Heart left ventricle (tissue), 16 donors: Measurements from ENCODE around the gene CAMK2B. TPM values are rescaled to one million over a fixed set of nuclear protein-coding genes. Genes with fewer than 3 reads are reported as not detected.
A peak's percentile ranks its signal among the peaks of the same experiment; 100 is the strongest.

ENCODE experiments used
- ATAC-seq, 4 donors: fragments of 200-7000 bp; cut with Tn5 transposase; one replicate each; pipeline ENCODE4 v1.9.1; 2020 to 2022; ENCODE audit warnings: moderate library complexity in 4 of 4, mild to moderate bottlenecking in 3 of 4, moderate number of reproducible peaks in 1 of 4
- DNase-seq, 5 donors: peaks; one replicate each; pipeline ENCODE4 v3.0.0-alpha.2; 2020
- H3K27ac ChIP-seq, 12 donors: fragments of 200-600 bp; sonication (generic) in 4 of 12; one replicate each; pipeline versions ENCODE4 v1.5.0 to v1.8.0; 2016 to 2022; ENCODE audit warnings: mild to moderate bottlenecking in 2 of 12
- H3K27me3 ChIP-seq, 9 donors: fragments of 200-600 bp; sonication (generic) in 2 of 9; one replicate each; pipeline versions ENCODE4 v1.5.1 to v1.8.0; 2016 to 2022; ENCODE audit warnings: mild to moderate bottlenecking in 3 of 9
- H3K36me3 ChIP-seq, 9 donors: fragments of 200-600 bp; sonication (generic) in 2 of 9; one replicate each; pipeline versions ENCODE4 v1.5.0 to v1.8.0; 2018 to 2022; ENCODE audit warnings: mild to moderate bottlenecking in 2 of 9
- H3K4me1 ChIP-seq, 12 donors: fragments of 200-600 bp; sonication (generic) in 4 of 12; one replicate each; pipeline versions ENCODE4 v1.5.0 to v1.8.0; 2016 to 2022; ENCODE audit warnings: mild to moderate bottlenecking in 3 of 12
- H3K4me3 ChIP-seq, 12 donors: fragments of 200-600 bp; sonication (generic) in 4 of 12; one replicate each; pipeline versions ENCODE4 v1.5.0 to v1.8.0; 2017 to 2022; ENCODE audit warnings: mild to moderate bottlenecking in 9 of 12, moderate library complexity in 4 of 12
- H3K9me3 ChIP-seq, 12 donors: fragments of 200-600 bp; sonication (generic) in 4 of 12; one replicate each; pipeline versions ENCODE4 v1.5.0 to v1.8.0; 2016 to 2022; ENCODE audit warnings: mild to moderate bottlenecking in 1 of 12
- CTCF ChIP-seq, 12 donors: fragments of 200-600 bp; sonication (generic) in 4 of 12; IDR thresholded peaks; one replicate each; pipeline versions ENCODE4 v1.5.0 to v1.8.0; 2018 to 2022; ENCODE audit warnings: antibody characterized with exemption in 12 of 12, mild to moderate bottlenecking in 5 of 12
- POLR2A ChIP-seq, 2 donors: fragments of 450-650 bp; IDR thresholded peaks; one replicate each; pipeline ENCODE4 v1.6.1; 2017; ENCODE audit warnings: antibody characterized with exemption in 2 of 2, mild to moderate bottlenecking in 2 of 2, moderate library complexity in 2 of 2
- WGBS, 4 donors: extraction: QIAGEN DNeasy Blood & Tissue Kit in 2 of 4; methylation state at CpG; one replicate each; pipeline versions ENCODE4 v1.1.5 to v1.1.7; 2013 to 2018; 5-methylcytosine and 5-hydroxymethylcytosine counted together
- intact Hi-C, 10 donors: fragments of 100-400 bp; cut with DNase I; formaldehyde crosslinking; loops; one replicate each; pipeline versions ENCODE4 v1.11.1 to v1.14.2; 2022
- polyA plus RNA-seq, 2 donors: library from polyadenylated mRNA; stranded (reverse); fragments of 200-250 nt; gene quantifications; one replicate each; pipeline ENCODE4 v1.2.3, GENCODE V29; 2013
- total RNA-seq, 9 donors: library from RNA; depleted of rRNA in 2 of 9; stranded (reverse); fragments of >200 nt in 2 of 9; fragmentation: NEBNext Ultra II Directional in 3 of 9; extraction: Animal tissue kit (Norgen Biotek cat#: 25700) in 3 of 9; gene quantifications; one replicate each; pipeline versions ENCODE4 v1.1.0 to v1.2.4, GENCODE V29; 2016 to 2023
- donor health status: ischemic (EF 13 %, LVEDD 7.1; RV severe dilation, severe dysfunction).
- donor health status: healthy with polysubstance abuse.
- donor health status: DM: no; HTN: yes; CAD: no.
- donor health status: DM: no; HTN: no; CAD: no.
- donor health status: ischemic (EF 25% LVEDD 6.9; RV normal size, moderate dysfunction).
- donor health status: ischemic (EF 25% LVEDD 5.7; RV mildly dilated, moderate dysfunction).
- donor health status: healthy.
- donor health status: DM: yes; HTN: yes; CAD: no.
- donor health status: ischemic (EF 35%, LVEDD 5.7; RV mildly dilated, moderate dysfunction).
- donor health status: nonischemic (EF 11% LVEDD 7.7; RV severe dilation, severe dysfunction).
- donor health status: DM: yes; HTN: yes; CAD: no.
- donor health status: PGD.
- donor health status: ischemic (EF 29% LVEDD 5.4; RV normal size, mild dysfunction).
- donor health status: nonischemic (EF 23%, LVEDD 6.1; RV moderate dilation, normal function).

CAMK2B gene
- total and polyA plus RNA-seq, 11 donors: 35.7 to 141 (median 103) TPM

DNA sequence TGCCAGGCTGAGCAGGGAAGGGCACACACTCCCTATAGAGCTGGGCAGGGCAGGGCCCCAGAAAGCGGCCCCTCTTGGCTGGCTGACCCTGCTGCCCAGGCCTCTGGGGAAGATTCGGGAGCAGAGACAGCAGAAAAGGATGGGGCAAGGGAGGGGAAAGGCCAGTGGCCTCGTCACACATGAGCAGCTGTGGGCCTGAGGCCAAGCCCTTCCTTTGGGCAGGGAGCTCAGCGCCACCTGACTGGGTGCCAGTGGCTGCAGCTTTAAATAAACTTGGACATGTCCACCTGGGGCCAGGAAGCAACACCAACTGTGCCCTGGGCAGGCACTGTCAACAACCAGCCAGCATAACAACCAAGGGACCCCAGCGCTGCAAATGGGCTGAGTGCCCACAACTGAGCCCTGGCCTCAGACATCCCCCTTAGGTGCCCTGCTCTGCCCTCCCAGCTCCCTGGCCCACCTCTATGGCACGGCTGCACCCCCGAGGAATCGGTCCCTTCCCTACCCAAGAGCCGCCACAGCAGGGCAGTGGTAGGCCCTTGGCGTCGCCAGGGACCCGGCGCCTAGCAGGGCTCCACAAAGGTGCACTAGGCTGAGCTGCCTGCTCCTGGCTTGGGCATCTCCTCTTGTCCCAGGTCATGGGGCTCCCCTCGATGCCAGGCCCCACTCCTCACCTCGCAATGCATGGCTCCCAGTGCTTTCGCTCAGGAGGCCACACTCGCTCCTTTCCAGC, 2.6 kb downstream of the CAMK2B start:
- ATAC-seq (peak; percentile 78 to 90 (median 81)), DNase-seq (peak; percentile 81 to 92 (median 88))
- Histone ChIP-seq H3K4me1 (peaks cover 0 to 58% (median 10%) of the 10 kb centered on the region in 12 donors), H3K27ac (peak overlapping the region; percentile 67 to 93 (median 84)), H3K36me3 (no peaks in the 10 kb centered on the region), H3K27me3 (peaks cover 0 to 25% (median 4%) of the 10 kb centered on the region in 9 donors), H3K4me3 (peak overlapping the region in 1 of 12 donors; percentile 2), H3K9me3 (no peaks in the 10 kb centered on the region)
- intact Hi-C loops: loop anchor here in 2 of 10 donors (5.0 to 10.0 kb wide), 2 partner anchors 150 to 152 kb away; no protein-coding TSS in a partner anchor
- 49 to 76% (median 62%) methylated on average over 13 to 17 of the region's 17 CpGs for WGBS, 4 donors
- TF ChIP-seq POLR2A (IDR thresholded peaks at IDR 0.05) (peak in 1 of 2 donors; percentile 36), CTCF (IDR thresholded peaks at IDR 0.05) (no peak)

GRCh38 chr7:44321796-44322195, 3.6 kb downstream of the CAMK2B start:
- 47 to 68% (median 54%) methylated on average over 16 to 18 of the region's 18 CpGs for WGBS, 4 donors
- peak in 2 of 4 donors; percentile 10 to 11 for ATAC-seq
- Histone ChIP-seq H3K27me3 (peaks cover 0 to 22% (median 4%) of the 10 kb centered on the region in 9 donors), H3K9me3 (no peaks in the 10 kb centered on the region), H3K27ac (peak overlapping the region; percentile 32 to 93 (median 84)), H3K36me3 (no peaks in the 10 kb centered on the region), H3K4me1 (peaks cover 0 to 59% (median 10%) of the 10 kb centered on the region in 12 donors), H3K4me3 (no peak overlapping the region)
- peak in 1 of 5 donors; percentile 62 for DNase-seq
- TF ChIP-seq POLR2A (IDR thresholded peaks at IDR 0.05): no peak
- TF ChIP-seq CTCF (IDR thresholded peaks at IDR 0.05): no peak
- intact Hi-C loops: loop anchor here in 2 of 10 donors (5.0 to 10.0 kb wide), 2 partner anchors 151 to 153 kb away; no protein-coding TSS in a partner anchor

DNA sequence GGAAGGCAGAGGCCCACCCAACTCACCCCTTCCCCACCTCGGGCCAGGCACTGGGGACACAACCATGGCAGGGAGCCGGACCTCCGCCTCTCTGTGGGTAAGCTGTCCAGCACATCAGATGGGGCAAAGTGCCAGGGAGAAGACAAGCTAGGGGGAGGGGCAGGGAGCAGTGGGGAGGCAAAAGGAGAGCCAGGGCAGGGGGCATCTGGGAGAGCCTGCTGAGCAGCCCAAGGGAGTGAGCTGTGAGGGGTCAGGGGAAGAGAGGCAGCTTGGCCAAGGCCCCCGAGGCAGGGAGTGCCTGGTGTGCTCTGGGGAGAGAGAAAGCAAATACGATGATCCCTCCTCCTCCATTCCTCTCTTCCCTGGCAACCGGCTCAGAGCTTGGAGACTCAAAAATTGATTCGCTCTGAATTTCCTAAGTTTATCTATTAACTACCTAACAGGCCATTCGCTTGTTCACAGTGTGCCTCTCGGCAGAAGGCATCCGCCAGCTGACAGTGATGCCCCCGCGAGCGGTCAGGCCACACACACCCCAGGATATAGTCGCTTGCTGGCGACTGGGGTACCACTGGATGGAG, 4.5 kb downstream of the CAMK2B start:
- intact Hi-C loops: loop anchor here in 2 of 10 donors (5.0 to 10.0 kb wide), 2 partner anchors 151 to 154 kb away; no protein-coding TSS in a partner anchor
- WGBS, 4 donors: 53 to 57% (median 57%) methylated on average over 15 of the region's 15 CpGs
- H3K4me3 ChIP-seq: no peak overlapping the region
- no peak for DNase-seq
- H3K27me3 ChIP-seq: peaks cover 0 to 13% (median 0%) of the 10 kb centered on the region in 9 donors
- ATAC-seq: no peak
- TF ChIP-seq CTCF (IDR thresholded peaks at IDR 0.05) (no peak), POLR2A (IDR thresholded peaks at IDR 0.05) (no peak)
- H3K36me3 ChIP-seq: no peaks in the 10 kb centered on the region
- H3K4me1 ChIP-seq: peaks cover 0 to 55% (median 10%) of the 10 kb centered on the region in 12 donors
- H3K9me3 ChIP-seq: peaks cover 0 to 2% (median 0%) of the 10 kb centered on the region in 12 donors
- peak overlapping the region in 10 of 12 donors; percentile 67 to 93 (median 84) for H3K27ac ChIP-seq

GRCh38 chr7:44320141-44320540, 5.3 kb downstream of the CAMK2B start:
- peak overlapping the region in 8 of 12 donors; percentile 67 to 93 (median 88) for H3K27ac ChIP-seq
- peaks cover 0 to 54% (median 10%) of the 10 kb centered on the region in 12 donors for H3K4me1 ChIP-seq
- peaks cover 0 to 10% (median 2%) of the 10 kb centered on the region in 12 donors for H3K9me3 ChIP-seq
- no peaks in the 10 kb centered on the region for H3K36me3 ChIP-seq
- intact Hi-C loops: loop anchor here in 2 of 10 donors (5.0 to 10.0 kb wide), 2 partner anchors 152 to 155 kb away; no protein-coding TSS in a partner anchor
- H3K4me3 ChIP-seq: no peak overlapping the region
- TF ChIP-seq CTCF (IDR thresholded peaks at IDR 0.05): no peak
- TF ChIP-seq POLR2A (IDR thresholded peaks at IDR 0.05): no peak
- WGBS, 4 donors: 84 to 89% (median 86%) methylated on average over 5 of the region's 5 CpGs
- H3K27me3 ChIP-seq: peaks cover 0 to 12% (median 0%) of the 10 kb centered on the region in 9 donors
- DNase-seq (no peak), ATAC-seq (no peak)
